DMS153 (cell line): ENCODE measurements around the gene ALX3.

ENCODE experiments used
- DNase-seq: peaks from one replicate; lab custom pipeline; 2025; lab: John Stamatoyannopoulos, UW

ALX3 gene

DNA sequence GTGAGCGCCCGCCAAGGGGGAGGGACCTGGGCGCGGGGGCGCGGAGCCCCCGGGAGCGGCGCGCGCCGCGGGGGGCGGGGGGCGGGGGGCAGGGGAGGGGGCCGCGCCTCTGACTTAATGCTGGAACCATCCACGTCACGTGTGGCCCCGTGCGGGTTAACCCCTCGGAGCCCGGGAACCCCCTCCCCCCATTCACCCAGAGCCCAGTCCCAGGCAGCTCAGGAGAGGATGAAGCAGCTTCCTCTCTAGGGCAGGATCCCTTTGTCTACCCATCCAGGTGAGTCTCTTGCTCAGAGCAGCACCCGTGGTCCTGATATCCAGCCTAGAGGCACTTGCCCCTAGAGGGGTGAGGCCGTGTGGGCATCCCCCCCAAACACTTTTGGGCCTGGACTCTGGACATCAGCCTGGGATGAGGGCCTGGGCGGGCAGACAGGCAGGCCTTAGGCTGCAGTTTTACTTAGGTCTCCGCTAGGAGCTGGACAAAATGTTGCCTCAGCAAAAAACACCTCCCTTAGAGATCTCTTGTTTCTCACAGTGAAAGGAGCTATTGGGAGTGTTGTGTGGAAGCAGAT, at the start of gene ALX3:
Gene ALX3, minus strand, starts transcription at position 2 of the 572 bp plus-strand sequence. CDS start 60 bp downstream, outside the sequence.
- DNase-seq, result no peak

DNA sequence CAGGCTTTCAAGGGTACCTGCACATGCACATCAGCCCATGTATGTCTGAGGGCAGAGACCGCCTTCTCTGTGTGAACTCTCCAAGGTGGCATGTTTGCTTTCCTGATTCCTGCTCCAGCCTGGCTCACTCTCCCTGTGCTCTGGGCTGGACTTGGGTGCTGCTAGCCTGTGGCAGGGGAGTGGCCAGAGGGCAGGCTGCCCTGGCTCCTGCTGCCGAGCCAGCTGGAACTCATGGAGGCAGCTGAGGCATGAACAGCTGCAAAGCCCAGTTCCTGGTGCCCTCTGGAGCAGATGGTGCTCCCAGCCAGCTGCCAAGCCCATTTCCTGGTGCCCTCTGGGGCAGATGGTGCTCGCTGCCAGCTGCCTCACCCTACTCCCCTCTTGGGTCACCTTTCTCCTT, 49.4 kb upstream of the ALX3 start:
- peak; percentile 51 for DNase-seq

GRCh38 chr1:110118636-110119396, 48.3 kb upstream of the ALX3 start:
- no peak for DNase-seq

DNA sequence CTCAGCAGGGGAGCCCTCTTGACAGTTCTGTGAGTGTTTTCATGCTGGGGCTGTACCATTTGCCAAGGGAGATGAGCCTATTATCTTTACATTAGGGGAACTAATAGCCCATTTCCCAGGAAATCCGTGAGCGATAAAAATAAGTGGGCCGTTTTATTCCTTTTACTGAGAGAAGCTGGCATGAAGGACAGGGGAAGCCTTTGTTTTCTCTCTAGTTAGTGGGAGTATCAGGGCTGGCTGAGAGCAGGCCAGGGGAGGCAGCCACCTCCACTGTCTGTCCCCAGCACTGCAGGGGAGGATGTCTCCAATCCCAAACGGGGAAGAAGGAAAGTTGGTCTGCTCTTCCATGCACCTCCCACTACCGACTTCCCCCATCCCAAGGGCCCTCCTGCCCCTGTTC, 44.3 kb upstream of the ALX3 start:
- no peak for DNase-seq

DNA sequence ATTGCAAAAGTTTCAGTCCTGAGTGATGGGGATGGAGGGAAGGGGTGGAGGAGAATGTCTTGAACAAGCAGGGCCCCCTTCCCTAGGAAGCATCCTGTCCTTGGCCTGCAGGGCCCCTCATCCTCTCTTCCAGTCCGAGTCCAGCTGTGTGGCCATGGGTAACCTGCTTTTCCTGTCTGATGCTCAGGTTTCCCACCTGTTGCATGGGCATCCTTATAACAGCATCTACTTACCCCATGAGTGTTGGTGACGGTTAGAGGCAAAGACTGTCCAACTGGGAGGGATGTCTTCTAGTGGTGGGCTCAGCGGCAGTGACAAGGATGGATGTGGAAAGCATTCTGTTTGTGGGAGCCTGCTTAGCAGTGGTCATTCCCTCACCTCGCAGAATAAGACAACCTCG, 43.7 kb upstream of the ALX3 start:
- DNase-seq, result no peak

GRCh38 chr1:110113551-110113950, 43.1 kb upstream of the ALX3 start:
- no peak for DNase-seq

- no peak for DNase-seq
These were observed 42.2 kb upstream of the ALX3 start for GRCh38 chr1:110112656-110113055.

DNA sequence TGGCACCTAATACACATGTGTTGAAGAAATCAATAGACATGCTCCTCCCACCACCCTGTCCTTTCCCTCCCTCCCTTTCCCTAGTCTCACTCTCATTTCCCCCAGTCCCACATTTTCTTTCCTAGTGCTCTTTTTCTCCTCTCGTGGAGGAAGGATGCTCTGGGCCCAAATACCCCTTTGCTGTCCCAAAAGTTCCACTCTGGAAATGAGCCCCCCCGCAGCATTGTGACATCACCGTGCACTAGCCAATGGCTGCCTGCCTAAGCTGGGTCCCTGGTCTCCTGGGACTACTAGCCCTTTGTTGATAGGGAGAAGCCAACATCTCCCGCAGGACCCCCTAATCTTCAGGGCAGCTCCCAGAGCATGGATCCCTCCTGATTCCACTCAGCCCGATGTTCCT, 41.7 kb upstream of the ALX3 start, which contains the start of gene UBL4B:
Gene UBL4B, plus strand, starts transcription at position 301 of the 400 bp plus-strand sequence. Its CDS starts 92 bp downstream, at position 393.
- no peak for DNase-seq

GRCh38 chr1:110111081-110111480, 40.6 kb upstream of the ALX3 start:
- DNase-seq, result no peak

GRCh38 chr1:110107867-110108469, 37.5 kb upstream of the ALX3 start:
- DNase-seq, result no peak

DNA sequence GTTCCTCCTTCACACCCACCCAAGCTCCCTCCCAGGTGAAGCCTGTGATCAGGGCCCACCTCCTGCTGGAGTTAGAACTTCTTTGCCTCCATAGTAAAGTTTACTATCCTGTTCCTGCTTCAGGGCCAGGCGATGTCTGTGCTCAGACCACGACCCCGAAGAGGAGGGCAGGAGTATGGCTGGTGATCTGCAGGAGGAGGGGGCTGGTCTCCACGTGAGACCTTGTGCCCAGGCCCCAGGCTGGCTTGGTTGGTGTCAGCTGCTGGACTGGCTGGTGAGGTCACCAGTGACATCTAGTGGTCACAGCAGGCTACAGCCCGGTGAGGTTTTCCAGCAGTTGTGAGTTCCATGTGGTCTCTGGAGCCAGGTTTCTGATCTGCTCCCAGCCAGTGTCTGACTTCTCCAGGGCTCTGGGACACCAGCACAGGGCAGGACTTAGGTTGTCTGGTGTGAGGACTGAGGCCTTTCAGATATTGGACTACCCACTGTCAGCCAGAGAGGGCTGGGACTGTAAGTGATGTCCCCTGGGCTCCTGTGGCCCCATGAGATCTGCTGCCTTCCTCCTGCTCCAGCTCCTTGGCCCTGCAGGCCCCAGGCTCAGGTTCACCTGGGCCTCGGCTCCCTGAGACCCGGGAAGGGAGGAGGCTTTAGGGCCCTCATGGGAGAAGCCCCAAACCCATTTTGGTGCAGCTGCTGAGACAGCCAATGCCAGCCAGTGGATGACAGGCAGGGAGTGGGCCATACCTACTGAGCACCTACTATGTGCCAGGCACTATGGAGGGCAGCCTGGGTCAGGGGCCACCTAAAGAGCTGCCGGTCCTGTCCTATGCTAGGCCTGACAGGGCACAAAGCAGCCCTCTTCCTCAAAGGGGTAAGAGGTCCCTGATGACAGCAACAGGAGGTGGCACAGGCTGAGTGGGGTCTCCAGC, 35.8 kb upstream of the ALX3 start:
- peak; percentile 53 for DNase-seq

GRCh38 chr1:110102081-110102480, 31.6 kb upstream of the ALX3 start:
- no peak for DNase-seq

GRCh38 chr1:110100335-110100734, 29.9 kb upstream of the ALX3 start:
- DNase-seq, result no peak

DNA sequence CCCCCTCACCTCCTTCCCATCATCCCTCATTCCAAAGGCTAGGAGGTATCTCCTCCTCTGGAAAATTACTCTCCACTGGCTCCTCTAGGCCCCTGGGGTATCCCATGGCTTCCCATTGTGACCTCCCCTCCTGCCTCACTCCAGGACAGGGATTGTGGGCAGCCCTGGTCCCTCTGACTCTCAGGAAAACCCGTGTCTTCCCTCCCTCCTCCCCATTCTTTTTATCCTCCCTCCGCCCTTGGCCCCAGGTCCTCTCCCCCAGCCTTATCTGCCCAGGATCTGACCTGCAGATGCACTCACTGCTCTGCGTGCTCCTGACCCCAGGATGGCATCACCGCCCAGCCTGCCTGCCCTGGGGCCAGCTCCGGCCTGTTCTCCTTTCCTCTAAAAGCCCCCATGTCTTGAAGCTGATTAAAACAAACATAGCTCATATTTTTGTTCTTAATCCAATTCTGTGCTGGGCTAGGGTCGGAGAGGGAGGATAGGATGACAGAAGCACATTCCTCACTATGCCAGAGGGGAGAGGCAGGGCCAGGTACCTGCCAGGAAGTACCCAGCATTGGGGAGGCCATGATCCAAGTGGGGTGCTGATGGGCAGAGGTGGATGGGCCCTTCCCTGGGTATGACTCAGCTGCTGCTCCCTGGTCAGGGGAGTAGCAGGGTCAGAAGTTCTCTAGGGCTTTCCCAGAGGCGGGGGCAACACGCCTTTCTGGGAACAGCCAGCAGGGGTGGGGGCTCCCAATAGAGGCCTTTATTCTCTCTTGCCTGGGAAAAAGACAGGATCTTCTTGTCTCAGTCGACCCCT, 28.0 kb upstream of the ALX3 start:
- DNase-seq, result no peak

DNA sequence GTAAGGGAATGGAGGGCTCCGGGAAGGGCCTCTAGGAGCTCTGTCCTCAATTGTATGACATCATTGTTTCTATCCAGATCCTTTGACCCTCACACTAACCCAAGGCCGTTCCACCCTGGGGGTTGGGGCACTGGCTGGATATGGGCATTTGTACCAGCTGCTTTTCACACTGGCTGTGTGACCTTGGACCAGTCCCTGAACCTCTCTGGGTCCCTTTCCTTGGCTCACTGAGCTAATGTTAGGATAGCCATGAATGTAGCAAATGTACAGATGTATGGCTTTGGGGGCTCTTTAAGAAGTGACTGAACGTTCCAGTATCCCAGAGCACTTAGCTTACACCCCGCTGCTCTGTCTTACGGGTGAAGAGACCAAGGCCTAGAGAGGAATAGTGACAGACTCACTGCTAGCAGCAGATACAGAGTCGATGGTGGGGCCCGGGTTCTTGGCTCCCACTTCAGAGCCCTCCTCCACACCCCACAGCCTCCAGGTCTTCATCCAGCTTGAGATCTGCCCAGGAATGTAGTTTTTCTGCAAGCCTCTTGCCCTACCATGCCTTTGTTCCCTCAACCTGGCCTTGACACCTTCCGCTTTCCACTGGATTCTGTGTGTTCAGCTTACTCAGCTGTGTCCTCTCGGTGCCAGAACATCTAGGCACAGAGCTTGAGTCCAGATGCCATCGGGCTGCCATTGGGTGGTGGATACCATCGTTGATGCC, 27.2 kb upstream of the ALX3 start:
- no peak for DNase-seq

- DNase-seq, result no peak
These were observed 24.6 kb upstream of the ALX3 start for GRCh38 chr1:110094931-110095654.

DNA sequence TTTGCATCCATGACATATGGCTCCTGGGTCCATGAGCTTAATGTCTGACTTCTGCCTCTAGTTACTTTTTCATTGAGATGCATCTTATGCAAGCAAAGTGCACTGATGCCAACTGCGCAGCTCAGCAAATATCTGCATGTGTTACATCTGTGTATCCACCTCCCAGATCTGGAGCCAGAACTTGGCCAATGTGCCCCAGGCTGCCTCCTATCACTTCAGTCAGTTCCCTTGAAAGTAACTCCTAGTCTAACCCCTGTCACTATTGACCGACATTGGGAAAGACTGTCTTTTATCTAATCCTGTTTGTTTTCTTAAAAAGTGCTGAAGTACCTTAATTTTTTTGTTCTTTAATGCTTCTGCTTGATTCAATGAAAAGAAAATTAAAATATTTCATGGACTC, 22.5 kb upstream of the ALX3 start:
- no peak for DNase-seq

- DNase-seq, result no peak
These were observed 21.3 kb upstream of the ALX3 start for GRCh38 chr1:110091791-110092190.

DNA sequence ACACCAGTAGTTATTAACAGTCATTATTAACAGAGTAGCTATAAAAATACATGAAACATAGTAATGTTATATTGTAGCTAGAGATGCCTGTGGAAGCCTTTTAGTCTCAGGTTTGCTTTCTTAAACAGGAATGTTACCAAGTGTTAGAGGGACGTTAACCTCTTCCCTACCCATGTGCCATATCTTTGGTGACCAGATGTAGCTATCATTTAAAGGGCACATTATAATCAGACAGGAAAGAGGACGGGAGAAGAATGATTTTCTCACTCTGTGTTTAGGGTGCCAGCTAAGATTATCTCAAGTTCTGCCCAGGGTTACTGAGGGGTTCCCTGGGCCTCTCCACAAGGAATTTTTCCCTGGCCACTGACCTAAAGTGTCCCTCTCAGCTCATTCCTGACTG, 20.9 kb upstream of the ALX3 start:
- DNase-seq, result no peak
